Chondrocyte (in vitro differentiated cells): ENCODE data around the gene GAN. TPM values are rescaled to one million over a fixed set of nuclear protein-coding genes. Genes with fewer than 3 reads are reported as not detected.

ENCODE experiments used
- DNase-seq: peaks from one replicate; pipeline ENCODE4 v3.0.0; 2021; ENCODE audit warnings: mixed read lengths, low spot score
- H3K27ac Mint-ChIP-seq: one replicate; pipeline ENCODE4 v1.8.0; 2021; ENCODE audit warnings: mild to moderate bottlenecking, moderate library complexity, mixed read lengths; ENCODE audit not compliant: unreplicated experiment
- H3K27me3 Mint-ChIP-seq: 2 replicates; pipeline ENCODE4 v1.8.0; 2021; ENCODE audit warnings: low read depth, mixed read lengths
- H3K36me3 Mint-ChIP-seq: 2 replicates; pipeline ENCODE4 v1.8.0; 2021; ENCODE audit warnings: low read depth, mixed read lengths
- H3K4me1 Mint-ChIP-seq: 2 replicates; pipeline ENCODE4 v1.8.0; 2021; ENCODE audit warnings: low read depth, mild to moderate bottlenecking, mixed read lengths
- H3K4me3 Mint-ChIP-seq: one replicate; pipeline ENCODE4 v1.8.0; 2021; ENCODE audit warnings: mild to moderate bottlenecking, moderate library complexity, mixed read lengths; ENCODE audit not compliant: unreplicated experiment
- H3K9me3 Mint-ChIP-seq: 2 replicates; pipeline ENCODE4 v1.8.0; 2021; ENCODE audit warnings: low read depth, mixed read lengths
- CTCF ChIP-seq: fragments of 200-600 bp; sonication (generic); IDR thresholded peaks from 2 replicates; pipeline ENCODE4 v1.5.0; 2021; ENCODE audit warnings: antibody characterized with exemption, mild to moderate bottlenecking, moderate library complexity
- total RNA-seq: library from RNA; stranded (reverse); gene quantifications from 3 replicates; pipeline ENCODE4 v1.2.1, GENCODE V29; 2021

The GAN gene
- total RNA-seq, 1 donor from 2014 or later = 18.0 TPM

- Mint-ChIP-seq H3K4me3 (no peak overlapping the region), H3K9me3 (no peaks in the 10 kb centered on the region), H3K36me3 (peaks cover 7% of the 10 kb centered on the region), H3K4me1 (no peaks in the 10 kb centered on the region), H3K27me3 (no peaks in the 10 kb centered on the region), H3K27ac (no peak overlapping the region)
- no peak for DNase-seq
- TF ChIP-seq CTCF = no peak
Observed at GRCh38 chr16:81371106-81371505, 56.3 kb downstream of the GAN start.

- DNase-seq = no peak
- Mint-ChIP-seq H3K9me3 (no peaks in the 10 kb centered on the region), H3K27ac (no peak overlapping the region), H3K4me1 (no peaks in the 10 kb centered on the region), H3K36me3 (peaks cover 17% of the 10 kb centered on the region), H3K27me3 (no peaks in the 10 kb centered on the region), H3K4me3 (no peak overlapping the region)
- TF ChIP-seq CTCF = no peak
Observed at GRCh38 chr16:81374550-81374949, 59.8 kb downstream of the GAN start.

GRCh38 chr16:81376880-81377279 is 62.1 kb downstream of the GAN start:
- DNase-seq = no peak
- H3K4me1 Mint-ChIP-seq = no peaks in the 10 kb centered on the region
- TF ChIP-seq CTCF = no peak
- H3K27me3 Mint-ChIP-seq = no peaks in the 10 kb centered on the region
- H3K4me3 Mint-ChIP-seq = no peak overlapping the region
- H3K27ac Mint-ChIP-seq = no peak overlapping the region
- peaks cover 17% of the 10 kb centered on the region for H3K36me3 Mint-ChIP-seq
- no peaks in the 10 kb centered on the region for H3K9me3 Mint-ChIP-seq

- peaks cover 12% of the 10 kb centered on the region for H3K36me3 Mint-ChIP-seq
- H3K27ac Mint-ChIP-seq = no peak overlapping the region
- no peaks in the 10 kb centered on the region for H3K9me3 Mint-ChIP-seq
- H3K4me1 Mint-ChIP-seq = no peaks in the 10 kb centered on the region
- DNase-seq = no peak
- H3K27me3 Mint-ChIP-seq = no peaks in the 10 kb centered on the region
- TF ChIP-seq CTCF = no peak
- no peak overlapping the region for H3K4me3 Mint-ChIP-seq
Observed at GRCh38 chr16:81378049-81378448, 63.3 kb downstream of the GAN start.

- TF ChIP-seq CTCF = no peak
- H3K4me1 Mint-ChIP-seq = peaks cover 12% of the 10 kb centered on the region
- H3K4me3 Mint-ChIP-seq = no peak overlapping the region
- no peaks in the 10 kb centered on the region for H3K9me3 Mint-ChIP-seq
- no peak overlapping the region for H3K27ac Mint-ChIP-seq
- H3K27me3 Mint-ChIP-seq = no peaks in the 10 kb centered on the region
- no peak for DNase-seq
- peaks cover 10% of the 10 kb centered on the region for H3K36me3 Mint-ChIP-seq
Observed at GRCh38 chr16:81380932-81381331, 66.2 kb downstream of the GAN start.
